Cerebellar cortex (tissue), 1 donor: ENCODE results near the gene PCDHAC1.
A peak's percentile ranks its signal among the peaks of the same experiment; 100 is the strongest.

ENCODE experiments used
- DNase-seq: peaks from one replicate; pipeline ENCODE4 v3.0.0-alpha.2; 2015; ENCODE audit warnings: low spot score

The PCDHAC1 gene

GRCh38 chr5:140967226-140967893 is 41.3 kb downstream of the PCDHAC1 start:
- DNase-seq: peak; percentile 25

GRCh38 chr5:140969880-140970279 is 43.8 kb downstream of the PCDHAC1 start:
- no peak for DNase-seq

GRCh38 chr5:140973550-140973949 is 47.5 kb downstream of the PCDHAC1 start:
- DNase-seq: peak; percentile 59

GRCh38 chr5:140977003-140977402 is 50.9 kb downstream of the PCDHAC1 start:
- DNase-seq: no peak

- no peak for DNase-seq
These were observed 52.2 kb downstream of the PCDHAC1 start for GRCh38 chr5:140978260-140978659.

GRCh38 chr5:140978983-140979382 is 52.9 kb downstream of the PCDHAC1 start:
- no peak for DNase-seq
